HG03025 (cell line): ENCODE data around the gene DDX53.

Experiments used
- ATAC-seq: cut with Tn5 transposase; IDR thresholded peaks from one replicate; pipeline ENCODE4 v1.9.1; 2021; ENCODE audit warnings: mild to moderate bottlenecking, moderate library complexity; ENCODE audit not compliant: unreplicated experiment, low FRiP score

Gene DDX53

DNA sequence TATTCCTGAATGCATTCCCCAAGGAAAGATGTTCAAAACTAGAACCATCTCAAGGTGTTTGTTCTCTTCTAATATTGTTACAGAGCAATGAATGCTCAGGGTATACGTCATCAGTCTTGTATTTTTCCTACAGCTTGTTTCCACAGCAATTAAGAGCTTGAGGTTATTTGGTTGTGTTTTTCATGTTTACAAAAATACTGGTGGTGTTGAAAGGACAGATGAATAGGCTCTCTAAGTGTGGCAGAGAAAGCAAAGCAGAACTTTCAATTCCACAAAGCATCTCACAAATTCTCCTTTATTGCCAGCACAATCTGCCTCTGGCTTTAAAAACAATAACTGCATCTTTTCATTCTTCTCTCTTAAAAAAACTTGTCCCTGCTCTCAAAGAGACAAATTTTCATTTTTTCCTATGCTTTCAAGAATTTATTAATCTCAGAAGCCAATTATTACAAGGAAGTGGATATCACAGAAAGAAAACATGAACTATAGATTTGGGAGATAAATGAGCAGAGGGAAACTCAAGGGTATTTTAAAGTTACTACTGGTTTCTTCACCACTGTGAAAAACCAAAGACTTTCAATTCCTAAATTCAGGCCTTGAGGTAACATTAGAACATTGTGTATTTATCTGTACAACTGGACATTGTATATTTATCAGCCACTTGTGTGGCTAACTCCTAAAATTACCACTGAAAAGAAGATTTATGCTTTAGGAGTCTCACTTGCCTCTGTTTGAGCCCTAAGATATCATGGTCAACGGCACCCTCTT is 49.2 kb downstream of the DDX53 start:
- no peak for ATAC-seq

DNA sequence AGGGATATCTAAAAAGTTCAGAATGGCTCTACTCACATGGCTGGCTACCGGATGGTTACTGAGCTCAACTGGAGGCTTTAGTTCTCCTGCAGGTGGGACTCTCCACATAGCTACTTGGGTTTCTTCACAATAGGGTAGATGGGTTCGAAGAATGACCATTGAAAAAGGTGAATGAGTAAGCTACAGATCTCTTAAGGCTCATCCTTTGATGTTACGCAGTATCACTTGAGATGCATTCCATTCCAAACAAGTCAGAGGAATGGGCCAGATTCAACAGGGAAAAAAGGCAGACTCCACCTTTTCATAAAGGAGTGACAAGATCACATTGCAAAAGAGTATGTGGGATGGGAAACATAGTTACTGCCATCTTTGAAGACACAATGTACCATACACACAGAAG is 52.6 kb downstream of the DDX53 start:
- ATAC-seq, result no peak
